H1 (cell line): ENCODE data around the gene EGFL6. TPM values are rescaled to one million over a fixed set of nuclear protein-coding genes. Genes with fewer than 3 reads are reported as not detected.

Experiments
- CTCF ChIA-PET: fragments of 300-600 bp; sonication (Branson Sonifier 250); formaldehyde crosslinking; loops from one replicate; lab custom pipeline; 2021; ENCODE audit not compliant: partially characterized antibody; lab: Charles Lee
- POLR2A ChIA-PET: fragments of 300-600 bp; sonication (Branson Sonifier 250); formaldehyde crosslinking; loops from one replicate; lab custom pipeline; 2021; ENCODE audit warnings: inconsistent platforms; ENCODE audit not compliant: partially characterized antibody; lab: Charles Lee
- DNase-seq, 2 experiments: peaks; one replicate each; pipeline versions ENCODE4 v3.0.0 to v3.0.0-alpha.2; 2010 to 2022; ENCODE audit warnings: low spot score in 2 of 2, low read depth in 1 of 2, mixed read lengths in 1 of 2
- FAIRE-seq: peaks from 2 replicates; lab custom pipeline; 2011; peaks lifted over from hg19 to GRCh38; lab: Jason Lieb, UNC
- H2AFZ ChIP-seq: 2 replicates; pipeline ENCODE4 v1.8.1; 2012; ENCODE audit warnings: low read length, inconsistent platforms
- H2AK5ac ChIP-seq: 2 replicates; pipeline ENCODE4 v1.6.1; 2013; ENCODE audit warnings: low read depth, low read length
- H2BK120ac ChIP-seq: replicated peaks from 2 replicates; pipeline ENCODE3; 2013; ENCODE audit warnings: low read depth, low read length, inconsistent platforms
- H2BK12ac ChIP-seq: 2 replicates; pipeline ENCODE4 v1.6.1; 2013; ENCODE audit warnings: low read depth, low read length
- H2BK15ac ChIP-seq: 2 replicates; pipeline ENCODE4 v1.6.1; 2013; ENCODE audit warnings: low read length
- H2BK20ac ChIP-seq: 2 replicates; pipeline ENCODE4 v1.6.1; 2013; ENCODE audit warnings: low read length
- H2BK5ac ChIP-seq: 2 replicates; pipeline ENCODE4 v1.6.1; 2013; ENCODE audit warnings: low read depth, low read length
- H3K14ac ChIP-seq: 2 replicates; pipeline ENCODE4 v1.6.1; 2013; ENCODE audit warnings: inconsistent platforms; ENCODE audit not compliant: insufficient read length
- H3K18ac ChIP-seq: 2 replicates; pipeline ENCODE4 v1.6.1; 2013; ENCODE audit warnings: low read length; ENCODE audit errors: extremely low read depth
- H3K23ac ChIP-seq: 2 replicates; pipeline ENCODE4 v1.6.1; 2013; ENCODE audit warnings: inconsistent platforms; ENCODE audit not compliant: insufficient read length
- H3K23me2 ChIP-seq: 2 replicates; pipeline ENCODE4 v1.6.1; 2013; ENCODE audit warnings: low read depth, low read length
- H3K27ac ChIP-seq: 2 replicates; pipeline ENCODE4 v1.6.1; 2011; ENCODE audit warnings: low read depth, low read length, inconsistent platforms
- H3K27me3 ChIP-seq, 4 experiments: replicated peaks in 1 of 4; 1 replicate in 1 of 4; 2 replicates in 3 of 4; pipeline versions ENCODE4 v1.6.1 to v1.8.1; 2011 to 2013; ENCODE audit warnings: low read length in 3 of 4, mild to moderate bottlenecking in 3 of 4, inconsistent platforms in 2 of 4, mixed read lengths in 2 of 4, moderate library complexity in 1 of 4; ENCODE audit not compliant: control insufficient read depth in 3 of 4, insufficient read depth in 3 of 4; ENCODE audit errors: extremely low read depth in 1 of 4
- H3K36me3 ChIP-seq, 4 experiments: 2 replicates each; pipeline versions ENCODE4 v1.6.1 to v1.8.1; 2011 to 2013; ENCODE audit warnings: mild to moderate bottlenecking in 4 of 4, low read length in 3 of 4, moderate library complexity in 2 of 4, control low read depth in 1 of 4, inconsistent platforms in 1 of 4; ENCODE audit not compliant: insufficient read depth in 4 of 4, control insufficient read depth in 2 of 4
- H3K4ac ChIP-seq: replicated peaks from 2 replicates; pipeline ENCODE3; 2013; ENCODE audit warnings: low read length, low read depth, mixed read lengths, inconsistent platforms; ENCODE audit not compliant: insufficient read length
- H3K4me1 ChIP-seq, 4 experiments: replicated peaks in 1 of 4; 1 replicate in 1 of 4; 2 replicates in 3 of 4; pipeline versions ENCODE4 v1.6.1 to v1.8.1; 2011 to 2013; ENCODE audit warnings: low read length in 3 of 4, inconsistent platforms in 2 of 4, mixed read lengths in 1 of 4; ENCODE audit not compliant: insufficient read depth in 4 of 4, control insufficient read depth in 3 of 4
- H3K4me2 ChIP-seq, 2 experiments: 2 replicates each; pipeline versions ENCODE4 v1.6.1 to v1.8.1; 2011 to 2013; ENCODE audit warnings: low read depth in 2 of 2, low read length in 2 of 2, control low read depth in 1 of 2, inconsistent platforms in 1 of 2, mild to moderate bottlenecking in 1 of 2; ENCODE audit not compliant: insufficient read depth in 1 of 2
- H3K4me3 ChIP-seq, 4 experiments: fragments of 200-600, 300-600 bp in 1 of 4; sonication (generic), shearing (Covaris generic), sonication (Bioruptor Twin) in 1 of 4; 2 replicates each; pipeline versions ENCODE4 v1.5.1 to v1.8.1; 2011 to 2016; ENCODE audit warnings: low read length in 4 of 4, low read depth in 3 of 4, control low read depth in 2 of 4, inconsistent platforms in 2 of 4, mild to moderate bottlenecking in 2 of 4, mixed read lengths in 1 of 4, moderate library complexity in 1 of 4; ENCODE audit not compliant: insufficient read depth in 2 of 4; ENCODE audit errors: extremely low read depth in 1 of 4
- H3K56ac ChIP-seq: replicated peaks from 2 replicates; pipeline ENCODE3; 2013; ENCODE audit warnings: low read depth, mild to moderate bottlenecking, mixed read lengths, low read length, inconsistent platforms; ENCODE audit not compliant: insufficient read length
- H3K79me1 ChIP-seq: 2 replicates; pipeline ENCODE4 v1.6.1; 2013; ENCODE audit warnings: low read depth, low read length, control low read depth
- H3K79me2 ChIP-seq, 2 experiments: 2 replicates each; pipeline versions ENCODE4 v1.6.1 to v1.8.1; 2012 to 2013; ENCODE audit warnings: low read length in 2 of 2, mild to moderate bottlenecking in 2 of 2, inconsistent platforms in 1 of 2; ENCODE audit not compliant: insufficient read depth in 2 of 2, control insufficient read depth in 1 of 2
- H3K9ac ChIP-seq, 4 experiments: replicated peaks in 1 of 4; 1 replicate in 1 of 4; 2 replicates in 3 of 4; pipeline versions ENCODE4 v1.6.1 to v1.8.1; 2011 to 2013; ENCODE audit warnings: low read depth in 3 of 4, low read length in 3 of 4, control low read depth in 2 of 4, mild to moderate bottlenecking in 2 of 4, moderate library complexity in 2 of 4, inconsistent platforms in 1 of 4; ENCODE audit errors: extremely low read depth in 1 of 4
- H3K9me3 ChIP-seq, 2 experiments: 2 replicates each; pipeline versions ENCODE4 v1.6.1 to v1.8.1; 2012 to 2013; ENCODE audit warnings: mild to moderate bottlenecking in 2 of 2, moderate library complexity in 2 of 2, control low read depth in 1 of 2, inconsistent platforms in 1 of 2, low read depth in 1 of 2, low read length in 1 of 2, mixed read lengths in 1 of 2; ENCODE audit not compliant: insufficient read depth in 2 of 2
- H4K20me1 ChIP-seq, 2 experiments: replicated peaks in 1 of 2; 2 replicates each; pipeline versions ENCODE3 to v1.8.1; 2011 to 2013; ENCODE audit warnings: inconsistent platforms in 2 of 2, low read length in 2 of 2, mild to moderate bottlenecking in 1 of 2; ENCODE audit not compliant: insufficient read depth in 2 of 2, control insufficient read depth in 1 of 2
- H4K5ac ChIP-seq: 2 replicates; pipeline ENCODE4 v1.6.1; 2013; ENCODE audit warnings: low read length, low read depth, mixed read lengths, inconsistent platforms; ENCODE audit not compliant: insufficient read length
- H4K8ac ChIP-seq: 2 replicates; pipeline ENCODE4 v1.8.0; 2013; ENCODE audit warnings: mild to moderate bottlenecking, moderate library complexity, low read length, inconsistent platforms; ENCODE audit not compliant: insufficient read depth; ENCODE audit errors: extremely low read depth
- H4K91ac ChIP-seq: replicated peaks from 2 replicates; pipeline ENCODE3; 2013; ENCODE audit warnings: low read length, mixed read lengths, inconsistent platforms; ENCODE audit not compliant: insufficient read length
- ASH2L ChIP-seq: fragments of 200-600, 300-600 bp; sonication (generic); IDR thresholded peaks from one replicate; pipeline ENCODE4 v1.7.1; 2017; ENCODE audit warnings: low read length
- HDAC6 ChIP-seq: IDR thresholded peaks from one replicate; pipeline ENCODE4 v1.7.1; 2012; ENCODE audit warnings: low read depth, mild to moderate bottlenecking, inconsistent platforms, low read length, moderate library complexity
- MAFK ChIP-seq: IDR thresholded peaks from 2 replicates; pipeline ENCODE4 v1.6.1; 2012; ENCODE audit warnings: low read depth, mild to moderate bottlenecking, improper control_type of control experiment, low read length
- SP2 ChIP-seq: IDR thresholded peaks from 2 replicates; pipeline ENCODE4 v1.6.1; 2012; ENCODE audit warnings: mild to moderate bottlenecking, low read length, inconsistent platforms
- WGBS, 2 experiments: shearing (Covaris generic) in 1 of 2; methylation state at CpG; one replicate each; pipeline versions ENCODE4 v1.1.6 to v1.1.7; 2013 to 2015; ENCODE audit warnings: low lambda C conversion rate in 2 of 2, mixed read lengths in 2 of 2, inconsistent platforms in 1 of 2, low coverage in 1 of 2, missing lambda C conversion rate in 1 of 2; ENCODE audit not compliant: insufficient replicate concordance in 2 of 2, insufficient coverage in 1 of 2, insufficient read length in 1 of 2; ENCODE audit errors: extremely low coverage in 1 of 2, missing lambda C conversion rate in 1 of 2; 5-methylcytosine and 5-hydroxymethylcytosine counted together
- polyA plus RNA-seq, 7 experiments: library from polyadenylated mRNA; depleted of rRNA in 3 of 7; stranded (reverse) in 5 of 7; unstranded in 2 of 7; fragments of >200 nt in 5 of 7; fragments of 200-250 nt in 2 of 7; gene quantifications; 1 replicate in 5 of 7; 2 replicates in 1 of 7; 4 replicates in 1 of 7; pipeline versions ENCODE4 v1.2.1 to v1.2.3, GENCODE V29; 2011 to 2013; ENCODE audit warnings: missing spikeins in 2 of 7, mixed read lengths in 2 of 7
- total RNA-seq: library from RNA; stranded (reverse); fragmentation: NEBNext Ultra II Directional; extraction: Animal tissue kit (Norgen Biotek cat#: 25700); gene quantifications from 2 replicates; pipeline ENCODE4 v1.2.1, GENCODE V29; 2021

EGFL6 gene
- total and polyA plus RNA-seq, 2 of the 8 experiments (the other 6 are each of a cell fraction or from before 2014, with no cell fraction given) = 0.93 to 1.1 TPM

DNA sequence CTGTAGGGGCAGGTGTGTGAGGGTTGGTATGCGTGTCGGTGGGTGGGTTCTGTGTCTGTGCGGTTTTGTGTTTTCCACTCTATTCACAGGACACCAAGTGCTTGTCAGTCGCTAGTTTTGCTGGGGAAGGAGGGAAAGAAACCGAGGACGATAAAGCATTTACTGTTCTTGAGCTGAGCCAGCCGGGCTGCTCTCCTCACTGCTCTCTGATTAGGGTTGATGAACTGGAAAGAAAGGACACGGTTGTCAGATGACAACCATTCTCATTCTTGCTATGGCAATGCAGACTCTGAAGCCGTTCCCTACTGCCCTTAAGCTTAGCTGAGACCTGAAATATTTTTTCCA is 832 bp downstream of the EGFL6 start:
- Histone ChIP-seq H2AK5ac (no peak overlapping the region), H3K79me2 (no peaks in the 10 kb centered on the region), H2BK15ac (no peak overlapping the region), H2BK20ac (no peak overlapping the region), H3K18ac (no peak overlapping the region; the same call in 1 of the 2 replicates), H3K27ac (no peak overlapping the region), H3K27me3 (peaks cover 4 to 25% (median 23%) of the 10 kb centered on the region in 4 experiments), H4K8ac (no peak overlapping the region), H3K23ac (no peak overlapping the region), H3K4me3 (peak overlapping the region; percentile 41 to 66 (median 47)), H3K9ac (no peak overlapping the region), H3K4me2 (peak overlapping the region; percentile 77 to 88), H3K14ac (no peak overlapping the region), H4K20me1 (no peaks in the 10 kb centered on the region), H3K23me2 (peaks cover 5% of the 10 kb centered on the region; the same call in 1 of the 2 replicates), H3K56ac (no peak overlapping the region), H4K91ac (no peak overlapping the region), H2AFZ (peak overlapping the region; percentile 53; the same call in 1 of the 2 replicates), H2BK5ac (no peak overlapping the region), H3K4ac (no peak overlapping the region), H2BK120ac (no peak overlapping the region), H3K4me1 (no peaks in the 10 kb centered on the region), H4K5ac (no peak overlapping the region), H3K9me3 (no peaks in the 10 kb centered on the region), H3K79me1 (no peaks in the 10 kb centered on the region), H3K36me3 (no peaks in the 10 kb centered on the region), H2BK12ac (no peak overlapping the region)
- POLR2A ChIA-PET = no interaction called here
- FAIRE-seq (peak; percentile 71), DNase-seq (no peak)
- CTCF ChIA-PET = no interaction called here
- 32% methylated on average over 3 of the region's 9 CpGs; no CpG with 5 or more reads in 1 of the 2 experiments for WGBS, 2 experiments
- no peak for TF ChIP-seq HDAC6
- no peak for TF ChIP-seq ASH2L
- TF ChIP-seq MAFK = no peak
- no peak for TF ChIP-seq SP2
